Measurements from ENCODE around the gene FAM120B.
"Not testable (repeated sequence)": the region's sequence is repeated elsewhere in the genome, so short reads cannot be mapped to it uniquely, and the experiment has no call there.

Gene FAM120B

DNA sequence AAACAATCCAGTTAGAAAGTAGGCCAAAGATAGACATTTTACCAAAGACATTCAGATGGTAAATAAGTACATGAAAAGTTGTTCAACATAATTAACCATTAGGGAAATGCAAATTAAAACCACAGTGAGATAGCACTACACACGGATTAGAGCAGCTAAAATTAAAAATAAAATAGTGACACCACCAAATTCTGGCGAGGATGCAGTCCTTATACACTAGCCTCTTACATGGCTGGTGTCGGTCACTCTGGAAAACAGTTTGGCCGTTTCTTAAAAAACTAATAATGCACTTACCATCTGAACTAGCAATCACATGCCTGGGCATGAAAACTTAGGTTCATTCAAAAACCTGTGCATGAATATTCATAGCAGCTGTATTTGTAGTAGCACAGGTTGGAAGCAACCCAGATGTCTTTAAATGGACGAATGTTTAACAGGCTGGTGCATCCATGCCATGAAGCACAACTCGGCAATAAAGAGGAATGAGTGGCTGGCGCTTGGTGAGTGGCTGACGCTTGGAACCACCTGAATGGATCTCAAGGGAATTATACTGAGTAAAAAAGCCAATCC lies 77.0 kb downstream of the FAM120B start:
- Histone ChIP-seq H3K36me3 (ENCODE audit: insufficient read depth, low read length) (peaks cover 5% of the 10 kb centered on the region), H3K9me3 (ENCODE audit: low read length) (no peaks in the 10 kb centered on the region), H3K27ac (ENCODE audit: low read depth, low read length) (no peak overlapping the region), H3K4me1 (ENCODE audit: insufficient read depth, low read length) (no peaks in the 10 kb centered on the region), H3K9ac (ENCODE audit: low read length) (no peak overlapping the region), H3K4me3 (ENCODE audit: low read depth in 1 of 2, low read length in 2 of 2) (no peak overlapping the region), H3K27me3 (ENCODE audit: control insufficient read depth in 1 of 2, insufficient read depth in 2 of 2, low read length in 2 of 2) (no peaks in the 10 kb centered on the region)

DNA sequence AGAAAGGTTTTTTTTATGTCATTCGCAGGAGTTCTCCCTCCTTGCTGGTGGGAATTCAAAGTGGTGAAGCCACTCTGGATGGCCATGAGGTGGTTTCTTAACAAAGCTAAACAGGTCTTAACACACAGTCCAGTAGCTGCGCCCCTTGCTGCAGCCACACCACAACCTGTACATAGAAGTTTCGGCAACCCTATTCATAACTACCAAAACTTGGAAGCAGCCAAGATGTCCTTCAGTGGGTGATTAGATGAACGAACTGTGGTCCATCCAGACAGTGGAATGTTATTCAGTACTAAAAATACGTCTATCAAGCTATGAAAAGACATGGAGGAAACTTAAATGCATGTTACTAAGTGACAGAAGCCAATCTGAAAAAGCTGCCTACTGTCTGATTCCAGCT lies 78.9 kb downstream of the FAM120B start:
- Histone ChIP-seq H3K27ac (ENCODE audit: low read depth, low read length) (no peak overlapping the region), H3K9ac (ENCODE audit: low read length) (no peak overlapping the region), H3K36me3 (ENCODE audit: insufficient read depth, low read length) (peaks cover 9% of the 10 kb centered on the region), H3K9me3 (ENCODE audit: low read length) (no peaks in the 10 kb centered on the region), H3K4me1 (ENCODE audit: insufficient read depth, low read length) (no peaks in the 10 kb centered on the region), H3K4me3 (ENCODE audit: low read depth in 1 of 2, low read length in 2 of 2) (no peak overlapping the region), H3K27me3 (ENCODE audit: control insufficient read depth in 1 of 2, insufficient read depth in 2 of 2, low read length in 2 of 2) (no peaks in the 10 kb centered on the region)

DNA sequence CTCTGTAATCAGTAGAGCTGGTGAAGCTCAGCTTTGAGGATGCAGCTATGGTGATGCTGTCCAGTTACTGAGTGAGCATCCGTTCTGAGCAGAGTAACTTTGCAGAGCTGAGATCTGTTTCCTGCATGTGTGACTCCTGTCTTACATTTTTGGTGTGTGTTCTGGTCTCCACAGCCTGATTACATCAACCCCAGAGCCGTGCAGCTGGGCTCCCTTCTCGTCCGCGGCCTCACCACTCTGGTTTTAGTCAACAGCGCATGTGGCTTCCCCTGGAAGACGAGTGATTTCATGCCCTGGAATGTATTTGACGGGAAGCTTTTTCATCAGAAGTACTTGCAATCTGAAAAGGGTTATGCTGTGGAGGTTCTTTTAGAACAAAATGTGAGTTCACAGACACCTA lies 81.6 kb downstream of the FAM120B start:
- Histone ChIP-seq H3K4me1 (ENCODE audit: insufficient read depth, low read length) (no peaks in the 10 kb centered on the region), H3K4me3 (ENCODE audit: low read depth in 1 of 2, low read length in 2 of 2) (no peak overlapping the region), H3K27me3 (ENCODE audit: control insufficient read depth in 1 of 2, insufficient read depth in 2 of 2, low read length in 2 of 2) (no peaks in the 10 kb centered on the region), H3K9me3 (ENCODE audit: low read length) (no peaks in the 10 kb centered on the region), H3K27ac (ENCODE audit: low read depth, low read length) (no peak overlapping the region), H3K9ac (ENCODE audit: low read length) (no peak overlapping the region), H3K36me3 (ENCODE audit: insufficient read depth, low read length) (peaks cover 22% of the 10 kb centered on the region)

DNA sequence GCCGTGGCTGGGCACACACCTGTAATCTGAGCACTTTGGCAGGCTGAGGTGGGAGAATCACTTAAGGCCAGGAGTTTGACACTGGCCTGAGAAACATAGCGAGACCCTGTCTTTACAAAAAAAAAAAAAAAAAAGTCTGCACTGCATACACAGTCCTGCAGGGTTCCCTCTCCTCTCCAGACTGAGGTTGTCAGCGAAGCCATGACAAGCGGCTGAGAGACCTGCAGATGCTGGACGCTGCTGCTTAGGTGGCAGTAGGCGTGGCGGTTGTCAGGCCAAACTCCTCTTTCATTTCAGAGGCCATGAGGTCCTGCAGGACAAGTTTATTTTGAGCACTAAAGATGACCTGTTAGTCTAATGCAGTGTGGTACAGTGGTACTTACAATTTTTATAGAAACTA lies 86.5 kb downstream of the FAM120B start:
- Histone ChIP-seq H3K9ac (ENCODE audit: low read length) (no peak overlapping the region), H3K4me1 (ENCODE audit: insufficient read depth, low read length) (no peaks in the 10 kb centered on the region), H3K27ac (ENCODE audit: low read depth, low read length) (no peak overlapping the region), H3K9me3 (ENCODE audit: low read length) (no peaks in the 10 kb centered on the region), H3K4me3 (ENCODE audit: low read depth in 1 of 2, low read length in 2 of 2) (no peak overlapping the region), H3K36me3 (ENCODE audit: insufficient read depth, low read length) (peaks cover 62% of the 10 kb centered on the region), H3K27me3 (ENCODE audit: control insufficient read depth in 1 of 2, insufficient read depth in 2 of 2, low read length in 2 of 2) (no peaks in the 10 kb centered on the region)

DNA sequence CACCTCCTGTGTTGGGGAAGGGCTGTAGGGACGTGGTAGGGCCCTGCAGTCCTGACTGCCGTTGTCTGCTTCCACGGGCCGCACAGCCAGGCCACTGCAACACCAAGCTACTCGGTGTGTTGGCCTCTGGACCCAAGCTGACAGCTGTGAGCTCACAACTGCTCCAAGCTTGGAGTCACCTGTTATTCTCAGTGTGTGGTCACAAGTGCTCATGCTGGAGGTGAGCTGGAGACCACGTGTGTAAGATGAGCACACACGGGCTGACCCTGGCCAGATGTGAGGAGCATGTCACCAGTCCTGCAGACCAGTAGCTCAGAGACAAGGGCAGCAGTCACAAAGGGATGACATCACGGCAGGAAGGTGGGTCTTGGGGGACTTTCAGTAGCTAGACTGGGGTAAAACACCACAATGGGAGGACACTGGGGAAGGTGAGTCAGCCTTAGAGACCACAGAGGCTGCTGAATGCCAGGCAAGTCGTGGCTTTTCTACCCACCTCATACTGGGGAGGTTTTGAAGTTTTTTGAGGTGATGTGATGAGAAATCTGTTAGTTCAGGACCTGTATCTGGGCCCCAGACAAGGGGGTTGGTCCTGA lies 87.3 kb downstream of the FAM120B start:
- H3K36me3 ChIP-seq (ENCODE audit: insufficient read depth, low read length), result peaks cover 56% of the 10 kb centered on the region
- H3K27ac ChIP-seq (ENCODE audit: low read depth, low read length), result no peak overlapping the region
- H3K9ac ChIP-seq (ENCODE audit: low read length), result no peak overlapping the region
- H3K4me1 ChIP-seq (ENCODE audit: insufficient read depth, low read length), result no peaks in the 10 kb centered on the region
- H3K9me3 ChIP-seq (ENCODE audit: low read length), result no peaks in the 10 kb centered on the region
- H3K27me3 ChIP-seq (ENCODE audit: control insufficient read depth in 1 of 2, insufficient read depth in 2 of 2, low read length in 2 of 2), result no peaks in the 10 kb centered on the region
- no peak overlapping the region for H3K4me3 ChIP-seq (ENCODE audit: low read depth in 1 of 2, low read length in 2 of 2)

DNA sequence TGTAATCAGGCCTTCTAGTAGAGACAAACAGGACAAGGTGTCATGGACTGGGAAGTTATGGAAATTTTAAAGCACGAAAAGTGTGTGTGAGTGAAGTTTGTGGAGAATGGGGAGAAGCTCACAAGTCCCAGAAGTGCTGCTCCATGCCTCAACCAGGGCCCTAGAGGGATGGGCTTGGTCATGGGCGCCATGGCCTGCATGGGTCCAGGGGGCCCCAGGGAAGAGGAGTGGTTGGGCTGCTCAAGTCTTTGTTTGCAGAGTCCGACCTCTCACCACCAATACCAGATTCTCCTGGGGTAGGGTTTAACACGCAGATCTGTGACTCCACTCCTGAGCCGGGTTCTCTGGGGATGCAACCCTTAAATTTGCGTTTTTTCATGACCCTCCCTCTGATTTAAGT lies 88.4 kb downstream of the FAM120B start:
- Histone ChIP-seq H3K36me3 (ENCODE audit: insufficient read depth, low read length) (peaks cover 53% of the 10 kb centered on the region), H3K9ac (ENCODE audit: low read length) (no peak overlapping the region), H3K27ac (ENCODE audit: low read depth, low read length) (no peak overlapping the region), H3K9me3 (ENCODE audit: low read length) (no peaks in the 10 kb centered on the region), H3K4me3 (ENCODE audit: low read depth in 1 of 2, low read length in 2 of 2) (no peak overlapping the region), H3K4me1 (ENCODE audit: insufficient read depth, low read length) (no peaks in the 10 kb centered on the region), H3K27me3 (ENCODE audit: control insufficient read depth in 1 of 2, insufficient read depth in 2 of 2, low read length in 2 of 2) (no peaks in the 10 kb centered on the region)

DNA sequence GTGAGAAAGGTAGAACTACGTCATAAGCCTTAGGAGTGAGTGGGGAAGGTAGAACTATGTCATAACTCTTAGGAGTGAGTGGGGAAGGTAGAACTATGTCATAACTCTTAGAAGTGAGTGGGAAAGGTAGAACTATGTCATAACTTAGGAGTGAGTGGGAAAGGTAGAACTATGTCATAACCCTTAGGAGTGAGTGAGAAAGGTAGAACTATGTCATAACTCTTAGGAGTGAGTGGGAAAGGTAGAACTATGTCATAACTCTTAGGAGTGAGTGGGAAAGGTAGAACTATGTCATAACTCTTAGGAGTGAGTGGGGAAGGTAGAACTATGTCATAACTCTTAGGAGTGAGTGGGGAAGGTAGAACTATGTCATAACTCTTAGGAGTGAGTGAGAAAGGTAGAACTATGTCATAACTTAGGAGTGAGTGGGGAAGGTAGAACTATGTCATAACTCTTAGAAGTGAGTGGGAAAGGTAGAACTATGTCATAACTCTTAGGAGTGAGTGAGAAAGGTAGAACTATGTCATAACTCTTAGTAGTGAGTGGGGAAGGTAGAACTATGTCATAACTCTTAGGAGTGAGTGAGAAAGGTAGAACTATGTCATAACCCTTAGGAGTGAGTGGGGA lies 92.3 kb downstream of the FAM120B start:
- H3K4me3 ChIP-seq (ENCODE audit: low read depth in 1 of 2, low read length in 2 of 2), result not testable (repeated sequence)
- H3K36me3 ChIP-seq (ENCODE audit: insufficient read depth, low read length), result peaks cover 42% of the 10 kb centered on the region

DNA sequence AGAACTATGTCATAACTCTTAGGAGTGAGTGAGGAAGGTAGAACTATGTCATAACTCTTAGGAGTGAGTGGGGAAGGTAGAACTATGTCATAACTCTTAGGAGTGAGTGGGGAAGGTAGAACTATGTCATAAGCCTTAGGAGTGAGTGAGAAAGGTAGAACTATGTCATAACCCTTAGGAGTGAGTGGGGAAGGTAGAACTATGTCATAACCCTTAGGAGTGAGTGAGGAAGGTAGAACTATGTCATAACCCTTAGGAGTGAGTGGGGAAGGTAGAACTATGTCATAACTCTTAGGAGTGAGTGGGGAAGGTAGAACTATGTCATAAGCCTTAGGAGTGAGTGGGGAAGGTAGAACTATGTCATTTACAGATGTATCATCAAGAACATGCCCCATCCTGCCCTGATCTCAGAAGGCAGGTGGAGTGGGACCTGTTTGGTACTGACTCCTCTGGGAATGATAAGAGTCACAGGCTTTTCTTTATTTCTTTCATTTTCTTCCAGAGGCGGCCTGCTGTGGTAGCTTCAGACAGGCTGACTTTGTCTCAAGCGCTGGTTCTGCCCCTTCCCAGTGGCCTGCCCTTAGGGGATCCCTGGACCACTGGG lies 93.5 kb downstream of the FAM120B start:
- peaks cover 41% of the 10 kb centered on the region for H3K36me3 ChIP-seq (ENCODE audit: insufficient read depth, low read length)
- H3K9ac ChIP-seq (ENCODE audit: low read length), result not testable (repeated sequence)

More for the DNA sequence above, 92.3 kb downstream of the FAM120B start:
- not testable (repeated sequence) for H3K9ac ChIP-seq (ENCODE audit: low read length); H3K27me3 ChIP-seq (ENCODE audit: control insufficient read depth in 1 of 2, insufficient read depth in 2 of 2, low read length in 2 of 2); H3K27ac ChIP-seq (ENCODE audit: low read depth, low read length); H3K9me3 ChIP-seq (ENCODE audit: low read length); H3K4me1 ChIP-seq (ENCODE audit: insufficient read depth, low read length)

DNA sequence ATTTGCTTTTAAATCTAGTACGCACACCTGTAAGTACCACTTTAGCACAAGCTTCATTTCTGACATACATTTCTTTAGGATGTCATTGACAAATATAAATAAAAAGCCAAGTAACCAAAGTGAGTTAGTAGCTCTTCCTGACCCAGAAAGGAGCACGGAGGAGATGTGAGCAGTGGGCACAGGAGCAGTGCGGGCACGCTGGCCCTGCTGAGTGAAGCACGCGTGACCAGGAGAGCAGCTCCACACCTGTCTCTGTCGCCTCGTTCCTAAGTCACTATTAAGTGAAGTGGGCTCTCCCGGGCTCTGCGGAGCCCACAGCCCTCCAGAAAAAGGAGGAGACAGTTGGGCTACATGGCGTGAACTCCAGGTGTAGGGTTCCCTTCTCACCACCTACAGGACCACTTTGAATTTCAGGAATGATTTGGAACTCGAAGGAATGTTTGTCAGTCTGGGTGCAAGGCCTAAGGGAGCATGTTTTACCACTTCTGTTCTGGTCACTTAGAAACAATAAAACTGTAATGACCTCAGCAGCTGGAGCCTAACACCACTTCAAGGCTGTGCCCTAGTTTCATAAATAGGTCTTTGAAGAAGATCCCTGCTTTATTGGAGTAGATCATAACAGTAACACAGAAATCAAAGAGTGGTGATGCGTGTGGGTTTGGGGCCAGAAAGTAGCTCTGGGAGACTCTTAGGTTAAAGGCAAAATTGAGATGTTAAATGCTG lies 95.9 kb downstream of the FAM120B start:
- Histone ChIP-seq H3K27me3 (ENCODE audit: control insufficient read depth in 1 of 2, insufficient read depth in 2 of 2, low read length in 2 of 2) (no peaks in the 10 kb centered on the region), H3K9ac (ENCODE audit: low read length) (no peak overlapping the region), H3K9me3 (ENCODE audit: low read length) (no peaks in the 10 kb centered on the region), H3K4me1 (ENCODE audit: insufficient read depth, low read length) (no peaks in the 10 kb centered on the region), H3K27ac (ENCODE audit: low read depth, low read length) (no peak overlapping the region), H3K36me3 (ENCODE audit: insufficient read depth, low read length) (peaks cover 27% of the 10 kb centered on the region), H3K4me3 (ENCODE audit: low read depth in 1 of 2, low read length in 2 of 2) (no peak overlapping the region)

More for the DNA sequence above, 93.5 kb downstream of the FAM120B start:
- not testable (repeated sequence) for H3K4me3 ChIP-seq (ENCODE audit: low read depth in 1 of 2, low read length in 2 of 2); H3K9me3 ChIP-seq (ENCODE audit: low read length); H3K27ac ChIP-seq (ENCODE audit: low read depth, low read length); H3K27me3 ChIP-seq (ENCODE audit: control insufficient read depth in 1 of 2, insufficient read depth in 2 of 2, low read length in 2 of 2); H3K4me1 ChIP-seq (ENCODE audit: insufficient read depth, low read length)

DNA sequence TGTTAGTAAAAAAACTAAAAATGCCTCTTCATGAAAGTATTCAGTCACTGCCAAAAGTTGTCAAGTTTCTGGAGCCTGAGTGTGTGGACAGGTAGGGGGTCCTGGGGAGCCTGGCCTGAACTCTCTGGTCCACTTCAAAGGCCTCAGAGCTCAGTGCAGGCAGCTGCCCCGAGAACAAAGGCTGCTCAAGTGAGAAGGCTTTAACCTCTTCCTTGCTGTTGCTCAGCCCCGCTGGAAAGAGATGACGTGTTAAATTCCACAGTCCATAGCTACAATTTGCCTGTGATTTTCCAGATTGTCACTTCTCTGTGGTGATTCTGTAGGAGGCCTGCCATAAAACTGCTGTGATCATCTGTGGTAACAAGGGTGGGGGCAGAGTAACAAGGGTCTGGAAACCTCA lies 96.9 kb downstream of the FAM120B start:
- no peak overlapping the region for H3K4me3 ChIP-seq (ENCODE audit: low read depth in 1 of 2, low read length in 2 of 2)
- H3K36me3 ChIP-seq (ENCODE audit: insufficient read depth, low read length), result peaks cover 24% of the 10 kb centered on the region
- no peaks in the 10 kb centered on the region for H3K27me3 ChIP-seq (ENCODE audit: control insufficient read depth in 1 of 2, insufficient read depth in 2 of 2, low read length in 2 of 2)
- H3K9me3 ChIP-seq (ENCODE audit: low read length), result no peaks in the 10 kb centered on the region
- no peak overlapping the region for H3K9ac ChIP-seq (ENCODE audit: low read length)
- no peaks in the 10 kb centered on the region for H3K4me1 ChIP-seq (ENCODE audit: insufficient read depth, low read length)
- no peak overlapping the region for H3K27ac ChIP-seq (ENCODE audit: low read depth, low read length)

DNA sequence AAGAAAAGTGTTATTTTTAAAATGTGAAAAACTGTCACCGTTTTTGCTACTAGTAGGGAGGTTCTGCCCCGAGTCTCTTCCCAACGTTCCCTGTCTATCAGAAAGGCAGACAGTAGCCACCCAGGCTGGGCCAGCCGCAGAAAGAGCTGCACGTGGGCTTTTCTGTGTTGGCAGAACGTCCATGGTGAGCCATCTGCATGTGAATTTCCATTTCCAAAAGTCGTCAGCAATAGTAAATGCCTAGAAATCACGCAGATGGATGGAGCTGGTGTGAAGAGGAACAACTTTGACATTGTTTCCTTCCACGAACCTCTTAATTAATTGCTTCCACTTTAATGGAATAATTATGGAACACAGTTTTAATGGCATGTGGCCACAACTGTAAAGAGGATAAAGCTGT lies 97.5 kb downstream of the FAM120B start:
- Histone ChIP-seq H3K36me3 (ENCODE audit: insufficient read depth, low read length) (peaks cover 24% of the 10 kb centered on the region), H3K27me3 (ENCODE audit: control insufficient read depth in 1 of 2, insufficient read depth in 2 of 2, low read length in 2 of 2) (no peaks in the 10 kb centered on the region), H3K4me3 (ENCODE audit: low read depth in 1 of 2, low read length in 2 of 2) (no peak overlapping the region), H3K4me1 (ENCODE audit: insufficient read depth, low read length) (no peaks in the 10 kb centered on the region), H3K9me3 (ENCODE audit: low read length) (no peaks in the 10 kb centered on the region), H3K9ac (ENCODE audit: low read length) (no peak overlapping the region), H3K27ac (ENCODE audit: low read depth, low read length) (no peak overlapping the region)
